GOT3 (cell line): ENCODE measurements around the gene NLGN1.
"Not testable (repeated sequence)": the region's sequence is repeated elsewhere in the genome, so short reads cannot be mapped to it uniquely, and the experiment has no call there.

ENCODE experiments used
- DNase-seq: peaks from one replicate; lab custom pipeline; 2025; ENCODE audit warnings: mixed read lengths; lab: John Stamatoyannopoulos, UW

The NLGN1 gene

DNA sequence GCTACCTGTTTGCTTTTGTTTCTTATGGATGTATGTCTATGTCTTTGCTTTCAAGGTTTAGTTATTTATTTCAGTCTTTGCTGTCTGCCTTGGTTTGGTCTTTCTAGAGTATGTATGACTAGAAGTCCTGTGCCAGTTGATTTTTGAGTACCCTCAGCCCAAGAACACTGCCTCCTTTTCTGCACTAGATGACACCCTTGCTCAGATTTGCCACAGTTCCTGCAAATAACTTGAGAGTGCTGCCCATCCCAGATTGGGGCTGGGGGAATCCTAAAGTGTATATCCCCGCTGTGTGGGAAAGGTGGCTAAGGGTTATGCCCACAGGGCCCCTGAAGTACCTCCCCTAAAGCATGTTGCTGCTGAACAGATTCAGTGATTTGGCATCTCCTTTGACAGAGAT lies 32.0 kb downstream of the NLGN1 start:
- DNase-seq = no peak

DNA sequence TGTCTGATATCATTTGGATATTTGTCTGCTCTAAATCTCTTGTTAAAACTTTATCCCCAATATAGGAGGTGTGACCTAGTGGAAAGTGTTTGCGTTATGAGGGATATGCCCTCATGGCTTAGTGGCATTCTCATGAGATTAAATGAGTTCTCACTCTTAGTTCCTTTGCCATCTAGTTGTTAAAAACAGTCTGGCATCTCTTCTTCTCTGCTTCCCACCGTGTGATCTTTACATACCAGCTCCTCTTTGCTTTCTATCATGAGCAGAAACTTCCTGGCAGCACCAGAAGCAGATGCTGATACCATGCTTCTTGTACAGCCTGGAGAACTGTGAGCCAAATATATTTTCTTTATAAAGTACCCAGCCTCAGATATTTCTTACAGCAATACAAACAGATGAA lies 33.0 kb downstream of the NLGN1 start:
- DNase-seq = no peak

DNA sequence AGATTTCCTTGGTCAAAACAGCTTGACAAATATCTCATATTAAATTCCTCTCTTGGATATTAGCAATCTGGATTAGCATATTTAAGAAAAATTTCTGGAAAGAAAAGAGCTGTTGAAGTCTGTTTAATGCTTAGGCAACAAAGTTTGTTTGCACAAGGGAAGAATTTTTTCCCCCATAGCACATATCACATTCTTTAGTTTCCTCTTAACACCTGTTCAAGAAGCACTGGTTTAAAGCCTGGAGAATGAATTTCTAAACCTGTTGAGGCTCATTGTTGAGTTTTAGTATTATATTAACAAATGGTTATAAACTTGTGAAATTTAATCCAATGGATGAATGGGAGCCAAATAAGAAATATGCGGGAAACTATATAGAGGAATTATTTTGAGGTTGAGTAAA lies 41.5 kb downstream of the NLGN1 start:
- DNase-seq = no peak

DNA sequence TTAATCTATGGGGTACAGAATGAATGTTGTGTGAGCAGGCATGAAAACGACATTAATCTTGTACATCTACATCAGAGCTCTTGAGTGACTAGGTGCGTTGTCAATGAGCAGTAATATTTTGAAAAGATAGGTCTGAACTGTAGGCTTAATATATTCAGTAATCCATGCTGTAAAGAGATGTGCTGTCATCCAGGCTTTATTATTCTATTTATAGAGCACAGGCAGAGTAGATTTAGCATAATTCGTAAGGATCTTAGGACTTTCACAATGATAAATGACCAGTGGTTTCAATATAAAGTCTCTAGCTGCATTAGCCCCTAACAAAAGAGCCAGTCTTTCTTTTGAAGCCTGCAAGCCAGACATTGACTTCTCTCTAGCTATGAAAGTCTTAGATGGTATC lies 43.0 kb downstream of the NLGN1 start:
- DNase-seq = no peak

DNA sequence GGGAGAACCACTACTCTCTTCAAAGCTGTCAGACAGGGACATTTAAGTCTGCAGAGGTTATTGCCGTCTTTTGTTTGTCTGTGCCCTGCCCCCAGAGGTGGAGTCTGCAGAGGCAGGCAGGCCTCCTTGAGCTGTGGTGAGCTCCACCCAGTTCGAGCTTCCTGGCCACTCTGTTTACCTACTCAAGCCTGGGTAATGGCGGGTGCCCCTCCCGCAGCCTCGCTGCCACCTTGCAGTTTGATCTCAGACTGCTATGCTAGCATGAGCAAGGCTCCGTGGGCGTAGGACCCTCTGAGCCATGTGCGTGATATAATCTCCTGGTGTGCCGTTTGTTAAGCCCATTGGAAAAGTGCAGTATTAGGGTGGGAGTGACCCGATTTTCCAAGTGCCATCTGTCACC lies 54.0 kb downstream of the NLGN1 start:
- not testable (repeated sequence) for DNase-seq

DNA sequence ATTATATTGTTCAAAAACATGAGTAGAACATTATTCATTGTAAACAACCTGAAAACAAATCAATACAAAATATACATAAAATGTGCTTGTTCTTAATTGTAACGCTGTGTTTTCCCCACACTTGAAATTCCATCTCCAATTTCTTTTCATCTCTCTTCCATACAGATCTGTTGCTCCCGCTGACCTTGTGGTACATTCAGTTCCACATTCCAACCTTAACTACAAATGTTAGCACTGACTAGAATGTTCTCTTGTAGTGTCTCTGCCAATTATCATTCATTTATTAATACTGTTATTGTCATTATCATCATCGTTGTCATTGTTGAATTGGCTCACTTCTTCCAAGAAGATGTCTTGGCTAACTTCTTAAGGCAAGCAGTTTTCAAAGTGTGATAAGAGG lies 65.7 kb downstream of the NLGN1 start:
- DNase-seq = no peak

DNA sequence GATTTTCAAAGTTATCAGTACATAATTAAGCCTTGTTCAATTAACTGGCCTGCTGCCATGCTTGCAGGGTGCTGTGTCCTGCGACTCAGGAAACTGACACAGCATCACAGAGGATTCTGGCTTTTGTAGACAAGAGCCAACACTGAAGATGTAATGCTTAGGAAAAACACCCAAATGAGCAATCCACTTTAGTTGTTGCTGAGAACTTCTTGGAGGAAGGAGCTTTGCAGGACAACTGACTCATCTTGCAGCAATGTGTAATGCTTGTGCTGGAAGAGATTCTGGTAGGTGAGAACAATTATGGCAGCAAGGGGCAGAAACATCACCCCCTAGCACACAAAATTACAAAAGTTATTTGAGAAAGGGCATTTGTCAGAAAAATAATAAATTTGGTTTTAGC lies 67.6 kb downstream of the NLGN1 start:
- DNase-seq = no peak

DNA sequence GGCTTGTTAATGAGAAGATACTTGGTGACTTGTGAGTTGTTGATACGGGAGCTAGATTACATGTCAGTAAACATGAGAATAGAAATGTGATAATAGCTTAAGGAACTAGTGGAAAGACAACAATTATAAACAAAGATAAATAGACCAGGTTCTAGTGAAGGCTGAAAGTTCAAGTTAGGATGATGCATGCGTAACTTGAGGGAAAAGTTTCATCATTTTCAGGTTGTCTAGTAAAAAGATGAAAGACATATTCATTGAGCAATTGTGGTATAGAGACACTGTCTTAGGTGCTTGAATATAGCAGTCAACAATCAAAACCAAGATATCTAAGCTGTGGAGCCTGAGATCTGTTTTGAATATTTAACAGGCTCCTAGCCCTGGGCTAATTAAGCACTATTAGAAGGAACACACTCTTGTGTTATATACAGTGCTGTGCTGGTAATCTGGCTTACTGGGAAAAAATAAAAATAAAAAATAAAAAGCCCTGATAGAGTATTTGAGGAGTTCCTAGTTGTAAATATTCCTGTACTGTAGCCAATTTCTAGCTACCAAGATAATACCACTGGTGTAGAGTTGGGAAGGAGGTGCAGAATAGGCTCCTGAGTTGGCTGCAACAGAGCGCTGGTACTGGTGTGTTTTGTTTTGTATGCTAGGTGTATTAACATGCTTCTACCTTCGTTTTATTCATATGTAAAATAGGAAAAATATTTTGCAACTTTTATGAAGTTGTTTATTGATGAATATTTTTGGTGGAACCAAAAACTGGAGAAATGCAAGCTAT lies 68.5 kb downstream of the NLGN1 start:
- DNase-seq = no peak

DNA sequence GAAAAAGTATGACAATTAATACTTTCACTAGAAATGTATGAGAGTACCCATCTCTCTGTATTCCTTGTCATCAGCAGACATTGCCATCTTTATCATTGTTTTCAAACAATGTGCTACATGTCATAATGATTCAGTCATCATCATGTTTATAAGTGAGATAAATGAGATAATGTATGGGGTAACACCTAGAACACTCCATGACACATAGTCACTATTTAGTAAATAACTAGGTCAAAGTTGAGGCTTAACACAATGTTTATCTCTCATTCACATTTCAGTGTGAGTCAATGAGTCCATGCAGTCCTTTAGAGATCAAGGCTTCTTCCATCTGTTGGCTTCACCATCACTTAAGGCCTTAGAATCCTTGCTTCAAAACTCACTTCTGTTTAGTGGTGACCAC lies 70.0 kb downstream of the NLGN1 start:
- no peak for DNase-seq

DNA sequence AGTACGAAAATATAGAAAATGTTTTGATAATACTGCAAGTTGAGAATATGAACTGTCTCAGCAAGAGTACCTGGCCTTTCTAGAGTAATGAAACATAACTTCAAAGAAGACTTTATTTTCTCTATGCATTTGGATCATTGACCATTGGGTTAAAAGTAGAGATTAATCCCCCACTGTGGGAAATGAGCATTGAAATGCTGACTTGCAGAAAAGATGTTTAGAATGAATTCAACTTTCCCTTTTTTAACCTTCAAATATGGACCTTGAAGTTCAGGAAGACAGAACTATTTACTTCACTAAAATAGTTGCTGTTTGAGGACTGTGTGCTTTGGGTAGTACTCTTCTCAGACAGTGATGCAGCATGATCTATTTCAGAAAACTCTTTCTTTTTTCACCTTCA lies 75.7 kb downstream of the NLGN1 start:
- no peak for DNase-seq

DNA sequence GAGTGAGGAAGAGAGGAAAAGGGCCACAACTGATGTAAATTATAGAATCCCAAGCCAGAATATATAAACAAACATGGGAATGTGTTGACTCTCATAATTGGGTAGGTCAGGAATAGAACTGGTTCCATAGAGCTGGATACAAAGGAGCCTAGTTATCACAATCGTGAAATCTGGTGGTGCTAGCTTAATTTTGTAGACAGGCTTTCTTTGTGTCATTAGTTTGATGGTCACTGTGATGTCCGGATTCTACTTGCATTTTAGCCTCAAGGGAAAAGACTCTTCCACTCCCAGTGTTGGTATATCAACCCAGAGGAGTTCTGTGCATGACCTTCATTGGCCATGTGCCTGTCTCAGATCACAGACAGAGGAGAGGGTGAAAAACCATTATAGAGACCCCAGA lies 81.8 kb downstream of the NLGN1 start:
- DNase-seq = no peak

DNA sequence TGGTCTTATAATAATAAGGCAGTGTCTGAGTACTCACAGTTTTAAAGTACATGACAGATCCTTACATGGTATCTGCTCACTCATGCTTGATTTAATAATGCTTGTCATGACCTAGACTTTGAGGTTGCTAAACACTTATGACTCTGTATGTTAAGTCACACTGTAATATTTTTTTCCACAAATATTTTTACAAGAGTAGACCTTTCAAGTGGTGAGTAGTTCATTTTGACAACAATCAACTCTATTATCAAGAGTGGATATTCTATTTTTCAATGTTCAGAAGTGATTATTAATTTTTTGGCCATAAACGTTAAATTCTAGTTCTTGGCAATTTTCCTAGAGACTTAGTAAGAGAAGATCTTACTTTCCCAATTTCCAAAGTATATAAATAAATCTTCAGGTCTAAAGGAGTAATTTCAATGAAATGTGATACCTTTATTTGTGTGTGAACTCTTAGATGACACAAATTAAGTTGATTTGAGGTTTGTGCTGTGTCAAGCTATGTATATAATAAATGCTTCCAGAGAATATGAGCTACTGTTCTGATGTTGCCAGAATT lies 104.5 kb downstream of the NLGN1 start:
- DNase-seq = no peak

DNA sequence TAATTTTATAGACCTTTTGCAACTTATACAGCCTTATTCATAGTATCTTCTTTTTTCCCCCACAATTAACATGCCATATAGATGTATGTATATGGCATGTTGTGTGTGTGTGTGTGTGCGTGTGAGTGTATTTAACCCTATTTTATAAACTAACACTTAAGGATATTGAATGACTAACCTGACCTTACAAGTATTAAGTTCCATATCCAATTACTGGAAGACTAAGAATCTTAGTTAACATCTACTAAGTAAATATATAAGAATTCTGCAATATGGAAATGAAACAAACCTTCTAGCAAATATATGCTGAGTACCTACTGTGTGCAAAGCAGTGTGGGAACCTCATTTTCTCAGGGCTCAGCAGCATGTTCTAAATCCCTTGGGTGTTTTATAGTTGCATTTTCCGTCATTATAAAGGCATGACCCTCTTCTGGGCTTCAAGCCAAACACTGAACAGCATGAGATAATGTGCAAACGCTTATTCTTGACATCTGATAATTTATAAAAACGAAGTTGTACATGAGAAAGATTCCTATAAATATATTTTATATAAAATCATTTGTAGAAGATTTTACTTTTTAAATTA lies 105.5 kb downstream of the NLGN1 start:
- no peak for DNase-seq

DNA sequence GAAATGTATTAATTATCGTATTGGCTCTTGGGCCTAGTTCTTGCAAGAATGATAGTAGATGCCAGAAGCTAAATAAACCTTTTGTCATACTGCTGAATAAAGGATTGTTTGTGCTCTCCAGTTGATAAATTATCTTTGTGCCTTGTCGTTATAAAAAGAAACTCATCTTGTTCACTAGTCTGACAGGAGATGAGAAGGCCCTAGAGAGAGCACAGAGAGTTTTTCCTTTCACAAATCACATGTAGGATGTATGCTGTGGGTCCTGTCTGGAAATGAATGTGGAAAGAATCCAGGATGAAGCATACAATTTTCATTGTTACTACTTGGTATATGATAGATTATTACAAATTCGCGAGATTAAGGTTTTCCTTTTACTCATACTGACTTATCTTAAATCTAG lies 113.0 kb downstream of the NLGN1 start:
- no peak for DNase-seq

DNA sequence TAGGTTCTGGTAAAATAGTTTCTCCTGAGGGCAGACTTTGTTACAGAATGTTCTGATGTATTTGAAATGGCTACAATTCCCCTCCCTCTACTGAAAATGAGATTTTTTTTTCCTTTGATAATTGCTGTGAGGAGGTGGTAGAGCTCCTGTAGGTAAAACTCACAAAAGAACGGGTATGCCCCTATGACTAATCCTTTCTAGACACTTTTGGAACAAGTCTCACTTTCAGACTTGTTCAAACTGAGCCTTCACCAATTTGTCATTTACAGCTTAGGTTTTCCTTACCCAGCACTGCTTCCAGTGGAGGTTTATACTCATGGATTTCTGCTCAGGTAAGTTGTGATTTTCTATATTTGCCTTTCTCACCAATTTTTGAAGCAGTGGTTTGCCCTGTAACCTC lies 115.6 kb downstream of the NLGN1 start:
- DNase-seq = no peak

DNA sequence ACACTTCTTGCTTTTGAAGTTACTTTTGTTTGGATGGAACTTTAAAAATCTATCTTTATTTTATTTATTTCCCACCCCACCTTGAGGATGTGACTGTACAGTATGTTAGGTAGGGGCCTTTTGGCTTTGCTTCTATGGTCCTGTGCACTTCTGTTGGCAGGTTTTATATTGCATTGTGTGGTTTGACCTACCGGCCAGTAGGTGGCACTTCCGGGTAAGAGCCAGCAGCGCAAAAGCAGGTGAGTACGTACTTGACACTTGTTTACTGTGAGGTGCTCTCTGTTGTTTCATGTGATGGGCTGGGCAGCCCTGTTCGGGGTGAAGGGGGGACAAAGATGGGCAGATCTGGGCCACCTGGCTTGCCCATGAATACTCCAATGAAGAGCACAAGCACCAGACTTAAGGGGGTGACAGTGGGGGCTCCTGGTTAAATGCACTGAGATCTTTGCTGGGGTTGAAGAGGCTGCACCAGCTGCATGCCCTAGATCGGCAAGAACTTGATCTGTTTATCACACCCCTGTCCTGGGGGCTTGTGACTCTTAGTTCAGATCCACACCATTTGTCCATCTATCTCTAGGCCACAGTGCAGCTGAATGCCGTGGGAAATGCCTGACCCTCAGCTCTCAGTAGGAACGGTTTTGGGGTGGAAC lies 131.6 kb downstream of the NLGN1 start:
- no peak for DNase-seq

DNA sequence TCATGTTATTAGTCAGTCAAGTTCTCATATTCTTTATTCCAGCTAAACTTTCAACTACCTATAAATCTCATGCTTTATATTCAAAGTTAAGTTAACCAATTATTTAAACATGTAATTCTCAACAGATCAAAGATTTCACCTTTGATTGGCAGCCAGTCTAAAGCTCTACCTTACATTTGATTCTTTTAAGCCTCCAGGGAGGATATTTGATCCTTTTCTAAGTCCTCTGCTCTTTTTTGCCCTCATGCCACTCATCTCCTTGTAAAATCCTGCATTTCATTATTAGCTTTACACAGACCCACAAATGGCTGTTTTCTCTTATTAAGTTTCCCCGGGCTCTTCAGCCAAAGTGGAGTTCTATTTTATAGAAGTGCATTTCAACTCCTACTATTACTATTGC lies 134.1 kb downstream of the NLGN1 start:
- no peak for DNase-seq

DNA sequence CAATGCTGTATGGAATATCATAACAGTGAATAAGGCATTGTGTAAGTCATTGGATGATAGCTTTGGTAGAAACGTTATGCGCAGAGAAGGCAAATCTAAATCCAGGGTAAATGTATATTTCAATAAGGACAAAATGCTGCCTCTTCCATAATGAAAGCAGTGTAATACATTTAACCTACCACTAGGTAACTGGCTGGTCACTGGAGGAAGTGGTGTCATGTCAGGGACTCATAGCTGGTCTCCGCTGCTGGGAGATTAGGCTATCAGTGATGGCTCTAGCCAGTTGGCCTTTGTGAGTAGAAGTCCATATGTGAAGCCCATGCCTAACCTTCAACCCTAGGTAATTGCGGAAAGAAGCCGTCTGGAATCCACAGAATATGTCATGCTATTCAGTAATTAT lies 140.9 kb downstream of the NLGN1 start:
- no peak for DNase-seq

DNA sequence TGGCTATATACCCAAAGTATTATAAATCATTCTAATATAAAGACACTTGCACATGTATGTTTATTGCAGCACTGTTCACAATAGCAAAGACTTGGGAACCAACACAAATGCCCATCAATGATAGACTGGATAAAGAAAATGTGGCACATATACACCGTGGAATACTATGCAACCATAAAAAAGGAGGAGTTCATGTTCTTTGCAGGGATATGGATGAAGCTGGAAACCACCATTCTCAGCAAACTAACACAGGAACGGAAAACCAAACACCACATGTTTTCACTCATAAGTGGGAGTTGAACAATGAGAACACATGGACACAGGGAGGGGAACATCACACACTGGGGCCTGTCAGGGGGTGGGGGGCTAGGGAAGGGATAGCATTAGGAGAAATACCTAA lies 148.0 kb downstream of the NLGN1 start:
- not testable (repeated sequence) for DNase-seq

DNA sequence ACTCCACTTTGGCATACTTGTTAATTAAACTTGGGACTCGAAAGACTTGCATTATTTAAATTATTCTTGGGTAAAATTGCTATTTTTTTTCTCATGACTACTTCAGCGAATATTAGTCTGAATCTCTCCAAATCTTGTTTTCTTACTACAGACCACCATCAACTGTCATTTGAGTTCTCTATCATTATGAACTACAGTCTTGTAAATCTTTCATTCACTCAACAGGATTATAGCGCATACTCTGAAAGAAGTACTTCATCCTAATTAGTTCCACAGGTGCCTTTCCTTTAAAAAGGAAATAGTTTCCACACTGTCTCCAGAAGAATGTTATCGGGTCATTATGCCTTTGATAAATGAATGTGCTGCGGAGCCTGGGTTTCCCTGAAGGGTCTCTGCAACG lies 149.5 kb downstream of the NLGN1 start:
- no peak for DNase-seq

DNA sequence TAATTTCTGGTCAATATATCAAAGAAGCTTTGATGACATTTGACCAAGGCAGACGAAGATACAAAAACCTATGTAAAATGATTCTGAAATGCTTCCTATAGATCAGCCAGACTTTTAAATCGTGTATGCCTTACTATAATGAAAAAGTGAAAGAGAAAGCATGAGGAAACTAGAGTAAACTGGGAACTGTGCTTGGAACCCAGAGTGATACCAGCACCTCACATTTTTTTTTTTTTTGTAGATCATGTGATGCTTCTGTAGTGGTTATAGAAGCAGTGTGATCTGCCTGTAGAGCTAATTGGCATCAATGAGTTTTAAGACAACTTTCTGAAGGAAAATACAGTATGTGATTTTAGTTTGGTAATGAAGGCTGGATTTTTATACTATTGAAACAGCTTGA lies 150.7 kb downstream of the NLGN1 start:
- no peak for DNase-seq

DNA sequence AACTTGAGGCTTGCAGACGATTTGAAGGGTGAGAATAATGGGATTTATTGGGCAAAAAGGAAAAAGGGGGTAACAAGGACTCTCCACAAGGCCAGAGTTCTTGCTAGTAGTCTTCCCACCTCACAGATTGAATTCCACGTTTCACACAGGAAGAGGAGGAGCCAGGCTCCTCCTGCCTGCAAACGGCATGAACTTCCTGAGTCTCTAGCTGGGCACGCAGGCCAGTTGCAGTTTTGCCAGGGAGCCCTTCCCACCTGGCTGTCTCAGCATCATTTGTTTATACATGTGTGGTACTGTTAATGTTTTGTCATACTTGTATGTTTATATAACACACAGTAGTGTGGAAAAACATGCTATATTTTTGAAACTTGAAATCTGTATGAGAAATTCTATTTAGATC lies 155.0 kb downstream of the NLGN1 start:
- no peak for DNase-seq

DNA sequence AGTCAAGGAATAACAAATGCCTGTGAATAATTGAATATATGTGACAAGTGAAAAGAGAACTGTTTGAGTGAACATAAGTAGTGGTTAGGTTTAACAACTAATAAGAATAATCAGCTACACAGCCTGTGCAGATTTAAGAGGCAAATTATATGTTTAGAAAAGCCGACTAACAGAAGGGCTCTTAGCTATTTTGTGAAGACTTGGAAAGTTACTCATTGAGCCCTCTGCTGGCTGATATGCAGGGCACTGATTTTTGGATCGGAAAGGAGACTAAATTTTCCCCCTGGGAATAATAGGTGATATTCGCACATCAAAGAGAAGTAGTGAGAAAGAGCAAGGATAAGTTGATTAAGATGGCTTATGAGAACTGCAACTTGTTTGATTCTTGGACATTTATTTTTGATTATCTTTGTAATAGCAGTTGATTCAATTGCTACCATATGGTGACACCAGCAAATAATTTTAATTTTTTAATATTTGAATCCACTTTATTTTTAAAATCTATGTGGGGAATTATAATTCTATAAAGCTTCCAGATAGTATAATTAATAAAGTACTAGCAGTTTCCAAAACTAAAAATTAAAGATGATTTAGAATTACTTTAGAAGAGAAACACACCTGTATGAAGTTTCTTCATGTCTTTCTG lies 156.2 kb downstream of the NLGN1 start:
- no peak for DNase-seq
